Endothelial cell of umbilical vein (primary cell): Measurements from ENCODE around the gene NFATC1. TPM values are rescaled to one million over a fixed set of nuclear protein-coding genes. Genes with fewer than 3 reads are reported as not detected.

Experiments
- BruUV-seq: library from RNA; stranded (reverse); fragments of 400-500 nt; replicated peaks from 2 replicates; lab custom pipeline; 2021; lab: Mats Ljungman, UMichigan
- CTCF ChIA-PET: fragments of 300-600, 350-600 bp; sonication (Branson Sonifier 250); formaldehyde crosslinking; loops from one replicate; lab custom pipeline; 2021; ENCODE audit warnings: antibody characterized with exemption, inconsistent platforms; lab: Charles Lee
- POLR2A ChIA-PET: fragments of 300-600, 350-600 bp; sonication (Branson Sonifier 250); formaldehyde crosslinking; loops from one replicate; lab custom pipeline; 2021; ENCODE audit warnings: antibody characterized with exemption, inconsistent platforms; lab: Charles Lee
- DNase-seq: peaks from one replicate; pipeline ENCODE4 v3.0.0-alpha.2; 2011; ENCODE audit warnings: low read depth, low spot score
- FAIRE-seq: peaks from 2 replicates; lab custom pipeline; 2011; peaks lifted over from hg19 to GRCh38; lab: Jason Lieb, UNC
- H2AFZ ChIP-seq: 2 replicates; pipeline ENCODE4 v1.6.0; 2012; ENCODE audit warnings: low read depth, low read length, control low read depth, inconsistent platforms
- H3K27ac ChIP-seq: 2 replicates; pipeline ENCODE4 v1.5.1; 2011; ENCODE audit warnings: low read depth, mild to moderate bottlenecking, control low read depth, low read length, moderate library complexity; ENCODE audit not compliant: insufficient read depth
- H3K27me3 ChIP-seq, 2 experiments: 2 replicates each; pipeline versions ENCODE4 v1.6.0 to v1.6.1; 2011; ENCODE audit warnings: low read length in 2 of 2, mixed read lengths in 1 of 2; ENCODE audit not compliant: control insufficient read depth in 2 of 2, insufficient read depth in 2 of 2
- H3K36me3 ChIP-seq, 2 experiments: 2 replicates in 1 of 2; 3 replicates in 1 of 2; pipeline ENCODE4 v1.5.1; 2011; ENCODE audit warnings: low read length in 2 of 2, mild to moderate bottlenecking in 1 of 2, moderate library complexity in 1 of 2; ENCODE audit not compliant: control insufficient read depth in 2 of 2, insufficient read depth in 2 of 2; ENCODE audit errors: extremely low read depth in 1 of 2
- H3K4me1 ChIP-seq: 3 replicates; pipeline ENCODE4 v1.5.1; 2011; ENCODE audit warnings: mild to moderate bottlenecking, low read length; ENCODE audit not compliant: control insufficient read depth, insufficient read depth; ENCODE audit errors: extremely low read depth
- H3K4me2 ChIP-seq: 2 replicates; pipeline ENCODE4 v1.6.1; 2011; ENCODE audit warnings: low read length, control low read depth, mixed read lengths; ENCODE audit not compliant: insufficient read depth
- H3K4me3 ChIP-seq, 3 experiments: fragments of 200-600 bp in 1 of 3; sonication (generic), shearing (Covaris generic) in 1 of 3; replicated peaks in 1 of 3; 2 replicates each; pipeline ENCODE4 v1.5.1; 2011 to 2016; ENCODE audit warnings: control low read depth in 3 of 3, low read length in 3 of 3, mild to moderate bottlenecking in 2 of 3, inconsistent platforms in 1 of 3, low read depth in 1 of 3, moderate library complexity in 1 of 3; ENCODE audit not compliant: insufficient read depth in 1 of 3
- H3K79me2 ChIP-seq: 2 replicates; pipeline ENCODE4 v1.6.0; 2012; ENCODE audit warnings: low read length, inconsistent platforms; ENCODE audit not compliant: control insufficient read depth, insufficient read depth
- H3K9ac ChIP-seq: replicated peaks from 2 replicates; pipeline ENCODE3; 2011; ENCODE audit warnings: low read length, control low read depth; ENCODE audit not compliant: insufficient read depth; ENCODE audit errors: extremely low read depth
- H3K9me1 ChIP-seq: replicated peaks from 3 replicates; pipeline ENCODE4 v1.6.0; 2011; ENCODE audit warnings: mild to moderate bottlenecking, low read length; ENCODE audit not compliant: control insufficient read depth, insufficient read depth; ENCODE audit errors: extremely low read depth
- H3K9me3 ChIP-seq: replicated peaks from 2 replicates; pipeline ENCODE4 v1.5.1; 2012; ENCODE audit warnings: low read length, inconsistent platforms; ENCODE audit not compliant: control insufficient read depth, insufficient read depth
- H4K20me1 ChIP-seq: replicated peaks from 2 replicates; pipeline ENCODE3; 2011; ENCODE audit warnings: mild to moderate bottlenecking, low read length; ENCODE audit not compliant: control insufficient read depth, insufficient read depth; ENCODE audit errors: extremely low read depth
- EZH2 ChIP-seq: IDR thresholded peaks from 2 replicates; pipeline ENCODE4 v1.6.1; 2012; ENCODE audit warnings: borderline replicate concordance, low read depth, mild to moderate bottlenecking, moderate library complexity, low read length, inconsistent platforms; ENCODE audit not compliant: severe bottlenecking
- FOS ChIP-seq: IDR thresholded peaks from 2 replicates; pipeline ENCODE4 v1.6.1; 2011; ENCODE audit warnings: mild to moderate bottlenecking, low read length, moderate library complexity, borderline replicate concordance; ENCODE audit not compliant: insufficient read depth
- GATA2 ChIP-seq: IDR thresholded peaks from 2 replicates; pipeline ENCODE4 v1.7.0; 2011; ENCODE audit warnings: low read depth, mild to moderate bottlenecking, moderate library complexity, mixed read lengths, low read length; ENCODE audit not compliant: insufficient read length, insufficient read depth
- JUN ChIP-seq: IDR thresholded peaks from 2 replicates; pipeline ENCODE4 v1.6.1; 2011; ENCODE audit warnings: borderline replicate concordance, low read depth; ENCODE audit not compliant: insufficient read length, insufficient read depth
- MAX ChIP-seq: IDR thresholded peaks from 2 replicates; pipeline ENCODE4 v1.6.1; 2011; ENCODE audit not compliant: insufficient read depth, insufficient read length
- MYC ChIP-seq: IDR thresholded peaks from one replicate; pipeline ENCODE4 v1.6.1; 2011; ENCODE audit warnings: mild to moderate bottlenecking, low read depth, low read length
- POLR2A ChIP-seq: IDR thresholded peaks from 2 replicates; pipeline ENCODE4 v1.6.1; 2012; ENCODE audit warnings: low read depth, mild to moderate bottlenecking, control low read depth, low read length
- POLR2AphosphoS5 ChIP-seq: IDR thresholded peaks from 2 replicates; pipeline ENCODE4 v1.6.1; 2012; ENCODE audit warnings: low read depth, mild to moderate bottlenecking, control low read depth, low read length, moderate library complexity; ENCODE audit not compliant: insufficient read depth
- dilution Hi-C: fragments of 300-500 bp; cut with MboI; formaldehyde crosslinking; loops from one replicate; pipeline ENCODE4 v1.15.0; 2019; ENCODE audit warnings: low sequenced_read_pairs; ENCODE audit not compliant: extremely low pct_ligation_motif_present
- intact Hi-C: fragments of 100-400 bp; cut with micrococcal nuclease; formaldehyde crosslinking; loops from one replicate; pipeline ENCODE4 v1.10.0; 2022
- polyA plus RNA-seq, 4 experiments: library from polyadenylated mRNA; depleted of rRNA in 3 of 4; stranded (reverse) in 3 of 4; unstranded in 1 of 4; fragments of >200 nt; gene quantifications; 2 replicates each; pipeline versions ENCODE4 v1.2.1 to v1.2.3, GENCODE V29; 2011 to 2012; ENCODE audit warnings: missing spikeins in 1 of 4
- total RNA-seq: library from RNA; stranded (reverse); gene quantifications from 2 replicates; pipeline ENCODE4 v1.2.3, GENCODE V29; 2021
- TF ChIP-seq, protein P1 (sequence below), 2 donors: IDR thresholded peaks; 1 replicate in 1 of 2; 2 replicates in 1 of 2; pipeline ENCODE4 v1.5.1; 2011; ENCODE audit warnings: low read length in 2 of 2, mild to moderate bottlenecking in 2 of 2, moderate library complexity in 2 of 2, control low read depth in 1 of 2, inconsistent platforms in 1 of 2, low read depth in 1 of 2; ENCODE audit not compliant: insufficient read depth in 1 of 2; ENCODE audit errors: extremely low read depth in 1 of 2

NFATC1 gene
- total and polyA plus RNA-seq, 2 donors (not counting 3 experiments of a cell fraction or from before 2014, with no cell fraction given) = 11.1 to 30.0 TPM

GRCh38 chr18:79513381-79514081, 117.8 kb downstream of the NFATC1 start:
- ChIA-PET POLR2A (no interaction called here), CTCF (no interaction called here)
- FAIRE-seq = no peak
- TF ChIP-seq EZH2 (no peak), POLR2A (no peak), FOS (no peak), JUN (no peak), POLR2AphosphoS5 (no peak), MAX (no peak), GATA2 (no peak), MYC (no peak)
- TF ChIP-seq, protein P1, sequence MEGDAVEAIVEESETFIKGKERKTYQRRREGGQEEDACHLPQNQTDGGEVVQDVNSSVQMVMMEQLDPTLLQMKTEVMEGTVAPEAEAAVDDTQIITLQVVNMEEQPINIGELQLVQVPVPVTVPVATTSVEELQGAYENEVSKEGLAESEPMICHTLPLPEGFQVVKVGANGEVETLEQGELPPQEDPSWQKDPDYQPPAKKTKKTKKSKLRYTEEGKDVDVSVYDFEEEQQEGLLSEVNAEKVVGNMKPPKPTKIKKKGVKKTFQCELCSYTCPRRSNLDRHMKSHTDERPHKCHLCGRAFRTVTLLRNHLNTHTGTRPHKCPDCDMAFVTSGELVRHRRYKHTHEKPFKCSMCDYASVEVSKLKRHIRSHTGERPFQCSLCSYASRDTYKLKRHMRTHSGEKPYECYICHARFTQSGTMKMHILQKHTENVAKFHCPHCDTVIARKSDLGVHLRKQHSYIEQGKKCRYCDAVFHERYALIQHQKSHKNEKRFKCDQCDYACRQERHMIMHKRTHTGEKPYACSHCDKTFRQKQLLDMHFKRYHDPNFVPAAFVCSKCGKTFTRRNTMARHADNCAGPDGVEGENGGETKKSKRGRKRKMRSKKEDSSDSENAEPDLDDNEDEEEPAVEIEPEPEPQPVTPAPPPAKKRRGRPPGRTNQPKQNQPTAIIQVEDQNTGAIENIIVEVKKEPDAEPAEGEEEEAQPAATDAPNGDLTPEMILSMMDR (IDR thresholded peaks at IDR 0.05; ENCODE audit: extremely low read depth in 1 of 2, insufficient read depth in 1 of 2, low read depth in 1 of 2, low read length in 2 of 2) = no peak
- Histone ChIP-seq H2AFZ (no peak overlapping the region), H3K4me2 (no peak overlapping the region), H3K79me2 (no peaks in the 10 kb centered on the region), H3K36me3 (peaks cover 0 to 11% of the 10 kb centered on the region in 2 experiments), H3K9me3 (no peaks in the 10 kb centered on the region), H3K4me3 (no peak overlapping the region), H3K27ac (no peak overlapping the region), H3K9ac (no peak overlapping the region), H3K27me3 (no peaks in the 10 kb centered on the region), H3K9me1 (no peaks in the 10 kb centered on the region), H3K4me1 (peaks cover under 1% of the 10 kb centered on the region), H4K20me1 (no peaks in the 10 kb centered on the region)
- DNase-seq = no peak
- dilution Hi-C loops (no loop called here), intact Hi-C loops (no loop called here)
- BruUV-seq = no TSS peak
